BLaER1 (cell line): ENCODE data around the gene UFD1.

Experiments
- H3K27ac ChIP-seq: shearing (Covaris generic); formaldehyde crosslinking; 2 replicates; pipeline ENCODE4 v1.8.1; 2022
- H3K27me3 ChIP-seq: shearing (Covaris generic); formaldehyde crosslinking; 2 replicates; pipeline ENCODE4 v1.8.1; 2022
- H3K36me3 ChIP-seq: shearing (Covaris generic); formaldehyde crosslinking; 2 replicates; pipeline ENCODE4 v1.8.1; 2022
- H3K4me1 ChIP-seq: shearing (Covaris generic); formaldehyde crosslinking; 2 replicates; pipeline ENCODE4 v1.8.1; 2022
- H3K4me2 ChIP-seq: shearing (Covaris generic); formaldehyde crosslinking; 2 replicates; pipeline ENCODE4 v1.8.1; 2022
- H3K4me3 ChIP-seq: shearing (Covaris generic); formaldehyde crosslinking; 2 replicates; pipeline ENCODE4 v1.8.1; 2022
- H3K9ac ChIP-seq: shearing (Covaris generic); formaldehyde crosslinking; 2 replicates; pipeline ENCODE4 v1.8.1; 2022
- H3K9me3 ChIP-seq: shearing (Covaris generic); formaldehyde crosslinking; 2 replicates; pipeline ENCODE4 v1.8.1; 2022
- H4K20me1 ChIP-seq: shearing (Covaris generic); formaldehyde crosslinking; 2 replicates; pipeline ENCODE4 v1.8.1; 2022
- Cebpa-rat ChIP-seq: shearing (Covaris generic); IDR thresholded peaks from 2 replicates; pipeline ENCODE4 v1.8.1; 2022

UFD1 gene, protein sequence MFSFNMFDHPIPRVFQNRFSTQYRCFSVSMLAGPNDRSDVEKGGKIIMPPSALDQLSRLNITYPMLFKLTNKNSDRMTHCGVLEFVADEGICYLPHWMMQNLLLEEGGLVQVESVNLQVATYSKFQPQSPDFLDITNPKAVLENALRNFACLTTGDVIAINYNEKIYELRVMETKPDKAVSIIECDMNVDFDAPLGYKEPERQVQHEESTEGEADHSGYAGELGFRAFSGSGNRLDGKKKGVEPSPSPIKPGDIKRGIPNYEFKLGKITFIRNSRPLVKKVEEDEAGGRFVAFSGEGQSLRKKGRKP

DNA sequence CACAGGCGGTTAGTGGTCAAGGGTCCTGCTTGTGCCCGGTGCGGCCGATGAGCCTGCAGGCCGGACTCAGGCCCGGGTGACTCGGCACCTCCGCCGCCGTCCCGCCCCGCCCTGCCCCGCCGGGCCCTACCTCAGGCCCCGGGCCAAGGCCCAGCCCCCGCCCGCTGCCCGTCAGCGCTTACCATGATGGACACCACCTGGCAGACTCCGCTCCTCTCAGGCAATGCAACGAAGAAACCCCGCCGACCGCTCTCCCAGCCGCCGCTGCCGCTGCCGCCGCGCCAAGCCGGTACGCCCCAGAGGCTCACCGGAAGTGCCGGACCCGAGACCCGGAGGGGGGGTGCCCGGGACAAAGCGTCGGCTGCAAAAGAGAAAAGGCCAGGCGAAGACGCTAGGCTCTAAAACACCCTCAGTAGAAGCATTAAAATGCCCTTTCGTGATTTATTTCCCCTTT lies at the start of gene UFD1:
UFD1 (minus strand) TSS at position 293 of the 454 bp plus-strand sequence; CDS start at position 185, 108 bp downstream.
- Histone ChIP-seq H3K36me3 (peaks cover 50% of the 10 kb centered on the region), H3K4me2 (peak within 1 kb of the TSS; percentile 93), H3K27ac (peak within 1 kb of the TSS; percentile 100), H3K27me3 (no peaks in the 10 kb centered on the region), H3K9ac (peak within 1 kb of the TSS; percentile 100), H3K9me3 (no peaks in the 10 kb centered on the region), H4K20me1 (peaks cover 52% of the 10 kb centered on the region), H3K4me3 (peak within 1 kb of the TSS; percentile 86), H3K4me1 (peaks cover 43% of the 10 kb centered on the region)
- no peak for TF ChIP-seq Cebpa-rat

DNA sequence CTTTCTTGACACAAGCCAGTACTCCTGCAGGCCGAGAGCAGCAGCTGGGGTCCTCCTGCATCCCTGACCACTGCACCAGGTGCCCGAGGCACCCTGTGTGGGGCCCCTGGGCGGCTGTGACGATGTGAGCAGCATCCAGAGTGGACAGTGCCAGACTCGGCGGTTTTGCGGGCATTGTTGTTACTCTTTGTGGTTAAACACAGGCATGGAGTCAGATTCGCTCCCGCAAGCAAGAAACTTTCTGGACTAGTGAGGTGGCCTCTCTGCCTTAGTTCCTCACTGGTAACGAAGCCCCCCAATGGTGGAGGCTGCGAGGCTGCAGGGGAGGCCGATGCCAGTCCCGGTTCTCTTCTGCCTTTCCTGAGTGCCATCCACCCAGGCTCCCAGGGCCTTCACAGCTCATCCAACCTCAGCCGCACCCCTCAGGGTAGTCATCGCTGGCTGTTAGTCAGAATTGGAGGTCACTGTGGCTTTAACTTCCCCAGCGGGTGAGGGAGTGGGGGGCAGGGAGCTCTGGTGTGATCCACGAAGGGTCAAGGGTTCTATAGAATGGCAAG lies 48.9 kb upstream of the UFD1 start:
- peaks cover 22% of the 10 kb centered on the region; the same call in 1 of the 2 replicates for H4K20me1 ChIP-seq
- no peak overlapping the region for H3K9ac ChIP-seq
- H3K4me1 ChIP-seq: no peaks in the 10 kb centered on the region
- H3K27me3 ChIP-seq: peaks cover 26% of the 10 kb centered on the region
- no peak overlapping the region for H3K4me2 ChIP-seq
- H3K36me3 ChIP-seq: no peaks in the 10 kb centered on the region
- no peak overlapping the region for H3K27ac ChIP-seq
- no peaks in the 10 kb centered on the region for H3K9me3 ChIP-seq
- no peak for TF ChIP-seq Cebpa-rat
- H3K4me3 ChIP-seq: no peak overlapping the region

DNA sequence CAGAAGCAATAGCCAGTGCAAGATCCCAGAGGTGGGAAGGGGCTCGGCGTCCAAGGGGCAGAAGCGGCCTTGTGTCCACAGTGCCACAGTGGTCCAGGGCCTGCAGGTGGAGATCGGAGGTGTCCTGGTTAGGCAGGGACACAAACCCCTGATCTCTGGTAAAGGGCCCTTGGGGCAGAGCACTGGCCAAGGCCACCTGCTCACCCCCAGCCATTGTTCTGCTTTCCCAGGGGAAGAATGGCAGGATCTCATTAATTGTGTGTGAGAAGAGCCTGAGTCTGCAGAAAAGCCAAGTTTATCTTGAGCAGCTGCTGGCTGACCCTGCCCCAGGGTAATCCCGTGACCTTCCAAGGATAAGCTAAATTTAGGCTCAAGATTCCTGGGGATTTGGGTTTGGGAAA lies 48.3 kb upstream of the UFD1 start:
- TF ChIP-seq Cebpa-rat: no peak
- peaks cover 1% of the 10 kb centered on the region; the same call in 1 of the 2 replicates for H3K36me3 ChIP-seq
- peaks cover 29% of the 10 kb centered on the region; the same call in 1 of the 2 replicates for H4K20me1 ChIP-seq

GRCh38 chr22:19526702-19527111 lies 47.7 kb upstream of the UFD1 start:
- Histone ChIP-seq H3K4me3 (no peak overlapping the region), H3K4me2 (no peak overlapping the region), H3K27me3 (peaks cover 37% of the 10 kb centered on the region), H3K4me1 (no peaks in the 10 kb centered on the region), H3K36me3 (peaks cover 8% of the 10 kb centered on the region), H3K9ac (no peak overlapping the region), H3K27ac (no peak overlapping the region), H3K9me3 (no peaks in the 10 kb centered on the region), H4K20me1 (peaks cover 35% of the 10 kb centered on the region; the same call in 1 of the 2 replicates)
- no peak for TF ChIP-seq Cebpa-rat

More for the DNA sequence above, 48.3 kb upstream of the UFD1 start:
- Histone ChIP-seq H3K9ac (no peak overlapping the region), H3K4me2 (no peak overlapping the region), H3K27me3 (peaks cover 32% of the 10 kb centered on the region), H3K4me1 (no peaks in the 10 kb centered on the region), H3K4me3 (no peak overlapping the region), H3K27ac (no peak overlapping the region), H3K9me3 (no peaks in the 10 kb centered on the region)

DNA sequence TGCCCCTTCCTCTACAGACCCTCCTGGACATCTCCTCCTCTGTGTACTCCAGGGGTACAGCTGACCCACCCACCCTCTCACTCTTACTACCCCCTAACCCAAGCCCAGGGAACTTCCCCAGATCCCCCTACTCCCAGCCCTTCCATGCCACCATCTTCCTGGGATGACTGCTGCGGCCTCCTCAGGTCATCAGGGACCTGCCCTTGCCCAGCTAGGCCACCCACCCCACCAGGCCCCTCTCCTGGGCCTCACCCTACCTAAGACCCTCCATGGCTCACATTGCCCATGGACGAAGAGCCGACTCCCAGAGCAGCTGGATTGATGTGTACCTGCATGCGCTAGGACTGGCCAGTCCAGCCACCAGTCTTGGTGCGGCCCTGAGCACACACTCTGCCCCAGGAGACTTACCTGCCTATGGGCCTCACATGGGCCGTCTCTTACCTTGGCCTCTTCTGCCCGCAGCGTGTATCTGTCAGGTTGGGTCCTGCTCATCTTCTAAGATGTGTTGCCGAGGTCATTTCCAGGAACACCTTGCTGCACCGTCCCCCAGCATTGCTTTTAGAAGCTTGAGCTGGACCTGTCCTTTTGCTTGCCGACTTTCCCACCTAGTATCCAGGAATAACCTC lies 47.2 kb upstream of the UFD1 start:
- Histone ChIP-seq H4K20me1 (peaks cover 39% of the 10 kb centered on the region; the same call in 1 of the 2 replicates), H3K36me3 (peaks cover 13% of the 10 kb centered on the region), H3K9ac (no peak overlapping the region), H3K4me2 (no peak overlapping the region), H3K27ac (no peak overlapping the region), H3K4me1 (no peaks in the 10 kb centered on the region), H3K4me3 (no peak overlapping the region), H3K27me3 (peaks cover 37% of the 10 kb centered on the region), H3K9me3 (no peaks in the 10 kb centered on the region)
- no peak for TF ChIP-seq Cebpa-rat

DNA sequence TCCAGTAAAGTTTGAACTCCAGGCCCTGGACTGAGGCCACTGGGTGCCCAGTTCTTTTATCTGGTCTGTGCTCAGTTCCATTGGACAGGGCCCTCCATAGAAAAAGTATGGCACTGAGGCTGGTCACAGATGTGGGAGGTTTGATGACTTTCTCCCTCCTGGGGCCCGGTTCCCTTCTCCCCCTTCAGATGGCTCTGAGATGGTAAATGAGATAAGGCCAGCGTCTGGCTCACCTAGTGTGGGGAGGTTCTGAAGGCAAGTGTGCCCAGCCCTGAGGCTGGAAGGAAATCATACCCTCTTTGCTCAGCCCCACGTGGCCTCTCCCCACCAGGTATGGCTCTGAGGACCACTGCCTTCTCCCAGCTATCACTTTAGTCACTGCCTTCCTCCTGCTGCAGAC lies 46.7 kb upstream of the UFD1 start:
- TF ChIP-seq Cebpa-rat: no peak
- peaks cover 37% of the 10 kb centered on the region for H3K27me3 ChIP-seq

GRCh38 chr22:19525116-19525660 lies 46.2 kb upstream of the UFD1 start:
- H3K9me3 ChIP-seq: no peaks in the 10 kb centered on the region
- no peaks in the 10 kb centered on the region for H3K4me1 ChIP-seq
- H3K27ac ChIP-seq: no peak overlapping the region
- TF ChIP-seq Cebpa-rat: no peak
- no peak overlapping the region for H3K4me2 ChIP-seq
- H4K20me1 ChIP-seq: peaks cover 39% of the 10 kb centered on the region; the same call in 1 of the 2 replicates
- no peak overlapping the region for H3K4me3 ChIP-seq
- no peak overlapping the region for H3K9ac ChIP-seq
- peaks cover 23% of the 10 kb centered on the region for H3K36me3 ChIP-seq
- peaks cover 37% of the 10 kb centered on the region for H3K27me3 ChIP-seq

More for the DNA sequence above, 46.7 kb upstream of the UFD1 start:
- Histone ChIP-seq H3K4me3 (no peak overlapping the region), H3K27ac (no peak overlapping the region), H3K9me3 (no peaks in the 10 kb centered on the region), H3K4me1 (no peaks in the 10 kb centered on the region), H3K36me3 (peaks cover 18% of the 10 kb centered on the region), H3K4me2 (no peak overlapping the region), H4K20me1 (peaks cover 39% of the 10 kb centered on the region; the same call in 1 of the 2 replicates), H3K9ac (no peak overlapping the region)

GRCh38 chr22:19524170-19525115 lies 45.5 kb upstream of the UFD1 start, which contains the start of gene CLDN5:
Gene CLDN5, minus strand, starts transcription at chr22:19524410. Its CDS starts 155 bp downstream, at chr22:19524255.
- Histone ChIP-seq H3K9me3 (no peaks in the 10 kb centered on the region), H3K4me2 (no peak within 1 kb of the TSS), H3K4me3 (no peak within 1 kb of the TSS), H3K27me3 (peaks cover 37% of the 10 kb centered on the region), H3K4me1 (no peaks in the 10 kb centered on the region), H3K27ac (no peak within 1 kb of the TSS), H4K20me1 (peaks cover 39% of the 10 kb centered on the region; the same call in 1 of the 2 replicates), H3K36me3 (peaks cover 30% of the 10 kb centered on the region), H3K9ac (no peak within 1 kb of the TSS)
- TF ChIP-seq Cebpa-rat: no peak
